Breast epithelium (tissue), 4 donors: ENCODE measurements around the gene KCTD1. TPM values are rescaled to one million over a fixed set of nuclear protein-coding genes. Genes with fewer than 3 reads are reported as not detected.

Experiments used
- DNase-seq, 2 donors: peaks; one replicate each; pipeline ENCODE4 v3.0.0-alpha.2; 2019; ENCODE audit warnings: low spot score in 2 of 2
- H3K27ac ChIP-seq, 2 donors: fragments of 200-600 bp; sonication (generic) in 1 of 2; one replicate each; pipeline ENCODE4 v1.5.1; 2016 to 2019; ENCODE audit warnings: mild to moderate bottlenecking in 1 of 2
- H3K27me3 ChIP-seq, 2 donors: fragments of 200-600 bp; sonication (generic) in 1 of 2; one replicate each; pipeline versions ENCODE4 v1.5.1 to v1.6.0; 2017 to 2019; ENCODE audit warnings: control low read depth in 1 of 2, mild to moderate bottlenecking in 1 of 2
- H3K36me3 ChIP-seq: fragments of 200-600 bp; one replicate; pipeline ENCODE4 v1.5.1; 2019
- H3K4me1 ChIP-seq, 2 donors: fragments of 200-600 bp; sonication (generic); one replicate each; pipeline ENCODE4 v1.5.1; 2016 to 2019; ENCODE audit warnings: control low read depth in 1 of 2
- H3K4me3 ChIP-seq, 3 donors: fragments of 200-600 bp; sonication (generic); 1 replicate in 2 of 3; 2 replicates in 1 of 3; pipeline ENCODE4 v1.5.1; 2016 to 2019; ENCODE audit warnings: mild to moderate bottlenecking in 3 of 3, moderate library complexity in 2 of 3
- H3K9me3 ChIP-seq, 2 donors: fragments of 200-600 bp; sonication (generic) in 1 of 2; one replicate each; pipeline ENCODE4 v1.5.1; 2016 to 2019; ENCODE audit warnings: control low read depth in 1 of 2
- POLR2A ChIP-seq: fragments of 450-650 bp; IDR thresholded peaks from one replicate; pipeline ENCODE4 v1.6.1; 2016; ENCODE audit warnings: antibody characterized with exemption, mild to moderate bottlenecking, moderate library complexity
- POLR2AphosphoS5 ChIP-seq, 3 donors: sonication (generic); formaldehyde crosslinking; IDR thresholded peaks; one replicate each; pipeline ENCODE4 v1.6.1; 2017; ENCODE audit warnings: antibody characterized with exemption in 3 of 3
- intact Hi-C: fragments of 100-400 bp; cut with DNase I; formaldehyde crosslinking; loops from one replicate; pipeline ENCODE4 v1.15.1; 2023; ENCODE audit warnings: low total_unique reads
- total RNA-seq, 3 donors: library from RNA; depleted of rRNA; stranded (reverse); fragments of >200 nt; gene quantifications; one replicate each; pipeline ENCODE4 v1.1.0, GENCODE V29; 2016
- TF ChIP-seq, protein P1 (sequence below), 3 donors: fragments of 450-650 bp; IDR thresholded peaks; one replicate each; pipeline ENCODE4 v1.5.1; 2016 to 2017; ENCODE audit warnings: antibody characterized with exemption in 3 of 3, mild to moderate bottlenecking in 3 of 3, moderate library complexity in 3 of 3

Gene KCTD1
- total RNA-seq, 3 donors from 2014 or later, result 5.6 to 47.3 (median 41.6) TPM

DNA sequence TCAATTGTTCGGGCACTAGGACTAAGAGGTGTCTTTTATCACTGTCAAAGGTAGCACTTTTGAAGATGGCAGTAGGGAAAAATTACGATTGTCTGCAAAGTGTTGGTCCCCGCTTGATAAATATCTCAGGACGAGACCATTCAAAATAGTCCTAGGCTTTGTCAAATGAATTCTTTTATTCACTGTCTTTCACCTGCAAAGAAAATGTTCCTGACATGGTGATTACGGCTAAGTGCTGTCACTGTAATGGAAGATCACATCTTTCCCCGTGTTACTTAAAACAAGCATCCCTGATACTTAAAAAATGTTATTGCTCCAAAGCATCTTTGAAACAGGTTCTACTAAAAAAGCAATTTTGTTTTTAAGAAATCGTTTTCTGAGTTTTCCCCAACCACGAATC, 71.7 kb downstream of the KCTD1 start:
- TF ChIP-seq, protein P1, sequence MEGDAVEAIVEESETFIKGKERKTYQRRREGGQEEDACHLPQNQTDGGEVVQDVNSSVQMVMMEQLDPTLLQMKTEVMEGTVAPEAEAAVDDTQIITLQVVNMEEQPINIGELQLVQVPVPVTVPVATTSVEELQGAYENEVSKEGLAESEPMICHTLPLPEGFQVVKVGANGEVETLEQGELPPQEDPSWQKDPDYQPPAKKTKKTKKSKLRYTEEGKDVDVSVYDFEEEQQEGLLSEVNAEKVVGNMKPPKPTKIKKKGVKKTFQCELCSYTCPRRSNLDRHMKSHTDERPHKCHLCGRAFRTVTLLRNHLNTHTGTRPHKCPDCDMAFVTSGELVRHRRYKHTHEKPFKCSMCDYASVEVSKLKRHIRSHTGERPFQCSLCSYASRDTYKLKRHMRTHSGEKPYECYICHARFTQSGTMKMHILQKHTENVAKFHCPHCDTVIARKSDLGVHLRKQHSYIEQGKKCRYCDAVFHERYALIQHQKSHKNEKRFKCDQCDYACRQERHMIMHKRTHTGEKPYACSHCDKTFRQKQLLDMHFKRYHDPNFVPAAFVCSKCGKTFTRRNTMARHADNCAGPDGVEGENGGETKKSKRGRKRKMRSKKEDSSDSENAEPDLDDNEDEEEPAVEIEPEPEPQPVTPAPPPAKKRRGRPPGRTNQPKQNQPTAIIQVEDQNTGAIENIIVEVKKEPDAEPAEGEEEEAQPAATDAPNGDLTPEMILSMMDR (IDR thresholded peaks at IDR 0.05), result no peak
- TF ChIP-seq POLR2A, result no peak
- no peak for TF ChIP-seq POLR2AphosphoS5 (IDR thresholded peaks at IDR 0.05)
- DNase-seq, result no peak
- no peaks in the 10 kb centered on the region for H3K36me3 ChIP-seq
- H3K4me3 ChIP-seq, result no peak overlapping the region
- H3K27ac ChIP-seq, result no peak overlapping the region
- H3K4me1 ChIP-seq, result no peaks in the 10 kb centered on the region
- H3K27me3 ChIP-seq, result no peaks in the 10 kb centered on the region
- H3K9me3 ChIP-seq, result no peaks in the 10 kb centered on the region
- intact Hi-C loops, result no loop called here

DNA sequence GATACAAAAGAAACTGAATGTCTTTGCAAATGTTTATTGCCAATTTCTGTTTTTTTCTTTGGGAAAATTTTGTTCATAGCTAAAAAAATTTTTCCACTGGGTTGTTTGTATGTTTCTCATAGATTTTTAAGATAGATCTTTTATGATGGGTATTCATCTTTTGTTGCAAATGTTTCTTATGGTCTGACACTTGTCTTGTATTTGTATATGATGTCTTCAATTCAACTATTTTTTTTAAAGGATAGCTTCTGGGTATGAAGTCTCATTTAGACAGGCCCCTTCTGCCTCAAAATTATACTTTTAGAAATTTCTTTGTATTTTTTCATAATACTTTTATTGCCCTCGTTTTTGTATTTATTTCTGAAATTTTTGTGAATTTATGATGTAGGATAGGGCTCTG, 73.8 kb downstream of the KCTD1 start:
- intact Hi-C loops, result no loop called here
- DNase-seq, result no peak

DNA sequence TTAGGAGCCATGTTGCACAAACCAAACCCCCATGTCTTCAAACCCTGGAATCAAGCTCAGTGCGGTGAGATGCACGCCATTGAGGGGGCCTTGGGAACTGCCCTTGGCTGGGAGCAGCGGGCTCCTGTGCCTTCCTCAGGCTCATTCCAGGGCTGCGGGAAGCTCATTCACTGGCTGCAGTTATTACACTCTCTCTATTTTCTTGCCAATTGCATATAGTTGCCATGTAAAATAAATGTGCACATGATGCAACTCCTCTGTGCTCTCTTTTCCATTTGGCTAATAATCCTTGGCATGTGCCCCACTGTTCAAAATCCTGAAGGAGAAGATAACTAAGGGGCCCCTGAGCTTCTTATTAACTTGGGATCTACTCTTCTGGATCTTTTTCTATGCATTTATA, 74.7 kb downstream of the KCTD1 start:
- no peaks in the 10 kb centered on the region for H3K36me3 ChIP-seq
- intact Hi-C loops, result no loop called here
- no peak for TF ChIP-seq POLR2AphosphoS5 (IDR thresholded peaks at IDR 0.05)
- TF ChIP-seq, protein P1 (IDR thresholded peaks at IDR 0.05), result no peak
- TF ChIP-seq POLR2A, result no peak
- no peaks in the 10 kb centered on the region for H3K4me1 ChIP-seq
- no peaks in the 10 kb centered on the region for H3K9me3 ChIP-seq
- H3K27ac ChIP-seq, result no peak overlapping the region
- H3K27me3 ChIP-seq, result no peaks in the 10 kb centered on the region
- no peak for DNase-seq
- H3K4me3 ChIP-seq, result no peak overlapping the region

More for the DNA sequence above, 73.8 kb downstream of the KCTD1 start:
- Histone ChIP-seq H3K27ac (no peak overlapping the region), H3K4me1 (no peaks in the 10 kb centered on the region), H3K27me3 (no peaks in the 10 kb centered on the region), H3K4me3 (no peak overlapping the region), H3K9me3 (no peaks in the 10 kb centered on the region), H3K36me3 (no peaks in the 10 kb centered on the region)
- no peak for TF ChIP-seq POLR2AphosphoS5 (IDR thresholded peaks at IDR 0.05)
- TF ChIP-seq, protein P1 (IDR thresholded peaks at IDR 0.05), result no peak
- TF ChIP-seq POLR2A, result no peak

DNA sequence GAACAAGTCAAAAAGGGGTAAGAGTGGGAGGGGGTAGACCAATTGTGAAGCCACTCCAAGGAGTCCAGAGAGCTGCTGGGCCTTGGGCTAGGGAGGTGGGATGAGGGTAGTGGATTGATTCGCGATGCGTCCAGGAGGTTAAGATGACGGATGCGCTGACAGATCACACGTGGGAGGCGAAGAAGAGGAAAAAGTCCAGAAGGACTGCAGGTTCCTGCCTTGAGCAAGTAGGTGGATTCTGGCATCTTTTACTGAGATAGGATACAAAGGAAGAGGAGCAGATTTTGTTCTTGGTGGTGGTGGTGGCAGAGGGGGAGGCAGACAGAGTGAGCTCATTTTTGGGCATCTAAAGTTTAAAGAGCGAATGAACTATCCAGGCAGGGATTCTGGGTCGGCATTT, 76.5 kb downstream of the KCTD1 start:
- H3K36me3 ChIP-seq, result no peaks in the 10 kb centered on the region
- no peak for DNase-seq
- TF ChIP-seq, protein P1 (IDR thresholded peaks at IDR 0.05), result no peak
- TF ChIP-seq POLR2A (no peak), POLR2AphosphoS5 (IDR thresholded peaks at IDR 0.05) (no peak)
- no peaks in the 10 kb centered on the region for H3K4me1 ChIP-seq
- no peaks in the 10 kb centered on the region for H3K27me3 ChIP-seq
- no peaks in the 10 kb centered on the region for H3K9me3 ChIP-seq
- no peak overlapping the region for H3K27ac ChIP-seq
- intact Hi-C loops, result no loop called here
- H3K4me3 ChIP-seq, result no peak overlapping the region

DNA sequence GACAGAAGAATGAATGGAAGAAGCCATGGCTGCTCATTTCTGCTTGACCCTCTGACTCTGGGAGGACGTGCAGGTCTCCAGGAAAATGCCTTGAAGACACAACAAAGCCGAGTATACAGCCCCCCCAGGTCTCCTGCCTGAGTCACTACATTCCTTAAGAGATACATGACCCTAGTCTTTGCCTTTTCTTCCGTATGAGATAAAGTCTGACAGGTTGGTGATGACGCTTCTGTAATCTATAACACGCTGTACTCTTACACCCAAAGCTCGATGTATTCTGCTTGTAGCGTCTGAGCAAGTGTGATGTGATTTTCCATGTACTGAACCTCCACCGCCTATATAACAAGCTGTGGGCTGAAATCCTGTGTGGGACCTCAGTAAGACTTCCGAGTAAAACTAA, 77.3 kb downstream of the KCTD1 start:
- Histone ChIP-seq H3K4me3 (no peak overlapping the region), H3K27ac (no peak overlapping the region), H3K4me1 (no peaks in the 10 kb centered on the region), H3K36me3 (no peaks in the 10 kb centered on the region), H3K27me3 (no peaks in the 10 kb centered on the region), H3K9me3 (no peaks in the 10 kb centered on the region)
- no peak for DNase-seq
- TF ChIP-seq, protein P1 (IDR thresholded peaks at IDR 0.05), result no peak
- TF ChIP-seq POLR2A (no peak), POLR2AphosphoS5 (IDR thresholded peaks at IDR 0.05) (no peak)
- intact Hi-C loops, result no loop called here
